ENCODE data around the gene LENG8. TPM values are rescaled to one million over a fixed set of nuclear protein-coding genes. Genes with fewer than 3 reads are reported as not detected.

The LENG8 gene
- polyA plus RNA-seq, 3 donors, result 3.6 to 341 (median 5.8) TPM

GRCh38 chr19:54439174-54439851 is 9.7 kb upstream of the LENG8 start:
- Histone ChIP-seq H4K20me1 (ENCODE audit: insufficient read depth, low read length) (peaks cover 43% of the 10 kb centered on the region), H3K9ac (ENCODE audit: insufficient read depth, low read length, poor library complexity, severe bottlenecking) (no peak overlapping the region), H3K79me2 (ENCODE audit: insufficient read depth, low read length) (peaks cover 4% of the 10 kb centered on the region), H3K27ac (ENCODE audit: low read depth in 1 of 2, low read length in 2 of 2) (no peak overlapping the region), H3K27me3 (ENCODE audit: control insufficient read depth in 2 of 2, insufficient read depth in 2 of 2, low read length in 2 of 2) (peaks cover 0 to 3% of the 10 kb centered on the region in 2 donors), H3K4me1 (ENCODE audit: control insufficient read depth in 1 of 2, insufficient read depth in 2 of 2, low read length in 2 of 2) (peaks cover 0 to 6% of the 10 kb centered on the region in 2 donors), H3K36me3 (replicated peaks in 1 of 2; ENCODE audit: control insufficient read depth in 1 of 2, insufficient read depth in 2 of 2, low read length in 2 of 2) (peaks cover 5 to 21% of the 10 kb centered on the region in 2 donors), H3K4me3 (replicated peaks in 1 of 3; ENCODE audit: low read depth in 2 of 3, low read length in 3 of 3) (no peak overlapping the region), H2AFZ (ENCODE audit: insufficient read depth, low read depth, low read length, poor library complexity, severe bottlenecking) (no peak overlapping the region), H3K4me2 (replicated peaks; ENCODE audit: extremely low read depth, low read length, poor library complexity, severe bottlenecking) (no peak overlapping the region), H3K9me3 (replicated peaks in 1 of 2; ENCODE audit: control insufficient read depth in 1 of 2, insufficient read depth in 1 of 2, low read length in 2 of 2) (no peaks in the 10 kb centered on the region)
- Mint-ChIP-seq H3K4me3 (no peak overlapping the region), H3K36me3 (peaks cover 31 to 67% of the 10 kb centered on the region in 2 donors), H3K27ac (no peak overlapping the region), H3K9me3 (no peaks in the 10 kb centered on the region), H3K27me3 (ENCODE audit: low read depth in 3 of 3) (peaks cover 0 to 8% (median 0%) of the 10 kb centered on the region in 3 donors), H3K4me1 (peaks cover 4% of the 10 kb centered on the region)
- 79% methylated on average over 12 of the region's 15 CpGs for WGBS (ENCODE audit: insufficient coverage)
- no peak for DNase-seq
- intact Hi-C loops (cut with micrococcal nuclease), result no loop called here
- TF ChIP-seq CTCF (IDR thresholded peaks at IDR 0.05), result peak; percentile 24

- 100% methylated on average over 3 of the region's 5 CpGs for WGBS (ENCODE audit: insufficient coverage)
- Histone ChIP-seq H3K9me3 (replicated peaks in 1 of 2; ENCODE audit: control insufficient read depth in 1 of 2, insufficient read depth in 1 of 2, low read length in 2 of 2) (no peaks in the 10 kb centered on the region), H4K20me1 (ENCODE audit: insufficient read depth, low read length) (peaks cover 39% of the 10 kb centered on the region), H3K4me3 (replicated peaks in 1 of 3; ENCODE audit: low read depth in 2 of 3, low read length in 3 of 3) (no peak overlapping the region), H3K27ac (ENCODE audit: low read depth in 1 of 2, low read length in 2 of 2) (no peak overlapping the region), H3K9ac (ENCODE audit: insufficient read depth, low read length, poor library complexity, severe bottlenecking) (no peak overlapping the region), H3K27me3 (ENCODE audit: control insufficient read depth in 2 of 2, insufficient read depth in 2 of 2, low read length in 2 of 2) (no peaks in the 10 kb centered on the region), H3K36me3 (replicated peaks in 1 of 2; ENCODE audit: control insufficient read depth in 1 of 2, insufficient read depth in 2 of 2, low read length in 2 of 2) (peaks cover 12 to 32% of the 10 kb centered on the region in 2 donors), H3K4me2 (replicated peaks; ENCODE audit: extremely low read depth, low read length, poor library complexity, severe bottlenecking) (no peak overlapping the region), H3K4me1 (ENCODE audit: control insufficient read depth in 1 of 2, insufficient read depth in 2 of 2, low read length in 2 of 2) (no peaks in the 10 kb centered on the region), H2AFZ (ENCODE audit: insufficient read depth, low read depth, low read length, poor library complexity, severe bottlenecking) (no peak overlapping the region), H3K79me2 (ENCODE audit: insufficient read depth, low read length) (peaks cover 8% of the 10 kb centered on the region)
- intact Hi-C loops (cut with micrococcal nuclease), result loop anchor here in 1 of 2 donors (10.0 kb wide), 1 partner anchor 246 kb away; the partner anchor contains the start of gene TSEN34
- peaks cover 0 to 2% (median 0%) of the 10 kb centered on the region in 3 donors for H3K27me3 Mint-ChIP-seq (ENCODE audit: low read depth in 3 of 3)
- no peak overlapping the region for H3K27ac Mint-ChIP-seq
- DNase-seq, result no peak
- TF ChIP-seq CTCF (IDR thresholded peaks at IDR 0.05), result no peak
- H3K36me3 Mint-ChIP-seq, result peaks cover 43 to 80% of the 10 kb centered on the region in 2 donors
- H3K9me3 Mint-ChIP-seq, result no peaks in the 10 kb centered on the region
- H3K4me3 Mint-ChIP-seq, result no peak overlapping the region
- H3K4me1 Mint-ChIP-seq, result no peaks in the 10 kb centered on the region
Observed at GRCh38 chr19:54440641-54441040, 8.4 kb upstream of the LENG8 start.

Data from CD14-positive monocyte (primary cell).